ENCODE measurements around the gene HNRNPM. TPM values are rescaled to one million over a fixed set of nuclear protein-coding genes. Genes with fewer than 3 reads are reported as not detected.
"Not testable (repeated sequence)": the region's sequence is repeated elsewhere in the genome, so short reads cannot be mapped to it uniquely, and the experiment has no call there.

The HNRNPM gene
- total and polyA plus RNA-seq, 2 donors, result 92.7 to 123 TPM

DNA sequence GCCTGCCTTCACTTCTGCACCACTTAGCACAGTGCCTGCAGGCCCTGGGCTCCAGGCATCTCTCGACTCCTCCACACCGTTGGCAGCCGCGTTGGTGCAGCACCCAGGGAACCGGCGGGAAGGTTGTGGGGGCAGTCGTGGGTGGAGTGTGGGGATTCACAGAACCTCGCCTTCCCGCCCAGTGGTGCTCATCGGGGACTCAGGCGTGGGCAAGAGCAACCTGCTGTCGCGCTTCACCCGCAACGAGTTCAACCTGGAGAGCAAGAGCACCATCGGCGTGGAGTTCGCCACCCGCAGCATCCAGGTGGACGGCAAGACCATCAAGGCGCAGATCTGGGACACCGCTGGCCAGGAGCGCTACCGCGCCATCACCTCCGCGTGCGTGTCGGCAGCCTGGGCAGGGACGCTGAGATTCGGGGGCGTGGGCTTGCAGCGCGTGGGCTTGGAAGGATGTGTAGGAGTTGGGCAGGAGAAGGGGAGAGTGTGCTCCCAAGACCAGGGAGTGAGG lies 45.0 kb upstream of the HNRNPM start:
- no peaks in the 10 kb centered on the region for H3K9me3 ChIP-seq (ENCODE audit: control insufficient read depth in 2 of 2, insufficient read depth in 1 of 2, low read length in 1 of 2)
- peaks cover 41 to 56% of the 10 kb centered on the region in 2 donors for H3K36me3 ChIP-seq (ENCODE audit: control insufficient read depth in 2 of 2, insufficient read depth in 2 of 2, low read length in 1 of 2)
- H3K27me3 ChIP-seq (ENCODE audit: control insufficient read depth in 2 of 2, insufficient read depth in 1 of 2, low read length in 1 of 2), result no peaks in the 10 kb centered on the region
- no peak for DNase-seq (ENCODE audit: low read depth in 6 of 9, low spot score in 9 of 9)
- WGBS, result 97% methylated on average over 34 of the region's 34 CpGs
- H3K27ac ChIP-seq (ENCODE audit: low read depth in 1 of 2, low read length in 1 of 2), result no peak overlapping the region
- no peak overlapping the region for H3K4me3 ChIP-seq (ENCODE audit: low read length in 2 of 2)
- H3K4me1 ChIP-seq (ENCODE audit: control insufficient read depth in 2 of 2, insufficient read depth in 2 of 2, low read length in 2 of 2), result peaks cover 0 to 8% of the 10 kb centered on the region in 2 donors

DNA sequence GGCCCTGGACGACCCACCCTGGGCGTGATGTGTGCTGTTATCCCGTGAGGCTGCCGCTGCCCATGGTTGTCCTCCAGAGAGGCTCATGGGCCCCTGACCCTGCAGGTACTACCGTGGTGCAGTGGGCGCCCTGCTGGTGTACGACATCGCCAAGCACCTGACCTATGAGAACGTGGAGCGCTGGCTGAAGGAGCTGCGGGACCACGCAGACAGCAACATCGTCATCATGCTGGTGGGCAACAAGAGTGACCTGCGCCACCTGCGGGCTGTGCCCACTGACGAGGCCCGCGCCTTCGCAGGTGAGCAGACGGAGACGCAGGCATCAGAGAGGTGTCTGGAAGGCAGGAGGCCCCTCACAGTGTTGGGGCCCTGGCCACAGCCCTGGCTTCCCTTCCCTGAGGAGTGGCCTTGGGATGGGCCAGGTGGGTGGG lies 42.8 kb upstream of the HNRNPM start:
- Histone ChIP-seq H3K27ac (ENCODE audit: low read depth in 1 of 2, low read length in 1 of 2) (no peak overlapping the region), H3K27me3 (ENCODE audit: control insufficient read depth in 2 of 2, insufficient read depth in 1 of 2, low read length in 1 of 2) (no peaks in the 10 kb centered on the region), H3K4me1 (ENCODE audit: control insufficient read depth in 2 of 2, insufficient read depth in 2 of 2, low read length in 2 of 2) (peaks cover 0 to 3% of the 10 kb centered on the region in 2 donors), H3K36me3 (ENCODE audit: control insufficient read depth in 2 of 2, insufficient read depth in 2 of 2, low read length in 1 of 2) (peaks cover 51 to 70% of the 10 kb centered on the region in 2 donors), H3K4me3 (ENCODE audit: low read length in 2 of 2) (no peak overlapping the region), H3K9me3 (ENCODE audit: control insufficient read depth in 2 of 2, insufficient read depth in 1 of 2, low read length in 1 of 2) (no peaks in the 10 kb centered on the region)
- no peak for DNase-seq (ENCODE audit: low read depth in 6 of 9, low spot score in 9 of 9)
- WGBS, result over 99% methylated on average over 21 of the region's 21 CpGs

DNA sequence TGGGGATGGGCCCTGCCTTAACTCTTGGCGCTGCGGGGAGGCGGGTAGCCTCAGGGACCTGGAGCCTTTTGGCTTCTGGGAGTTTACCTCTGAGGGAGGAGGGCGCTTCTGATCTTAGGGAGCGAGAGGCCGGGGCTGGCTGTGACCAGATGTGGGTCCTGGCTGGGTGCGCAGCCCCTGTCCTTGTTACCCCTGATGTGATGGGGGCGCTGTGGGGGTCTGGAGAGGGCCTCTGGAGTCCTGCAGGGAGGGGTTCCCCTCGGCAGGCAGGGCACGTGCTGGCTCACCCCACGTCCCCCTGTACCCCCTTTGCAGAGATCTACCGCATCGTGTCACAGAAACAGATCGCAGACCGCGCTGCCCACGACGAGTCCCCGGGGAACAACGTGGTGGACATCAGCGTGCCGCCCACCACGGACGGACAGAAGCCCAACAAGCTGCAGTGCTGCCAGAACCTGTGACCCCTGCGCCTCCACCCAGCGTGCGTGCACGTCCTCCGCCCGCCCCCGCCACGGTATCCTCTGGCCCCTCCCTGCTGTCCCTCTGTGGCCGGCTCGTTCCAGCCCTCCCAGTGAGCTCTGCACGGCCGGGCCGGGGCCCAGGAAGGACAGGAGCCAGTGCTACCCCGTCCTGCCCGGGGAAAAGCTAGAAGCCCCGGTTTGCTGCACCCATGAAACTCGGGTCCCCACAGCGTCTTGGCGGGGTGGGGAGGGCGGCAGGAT lies 41.5 kb upstream of the HNRNPM start:
- H3K36me3 ChIP-seq (ENCODE audit: control insufficient read depth in 2 of 2, insufficient read depth in 2 of 2, low read length in 1 of 2), result peaks cover 51 to 63% of the 10 kb centered on the region in 2 donors
- no peak overlapping the region for H3K27ac ChIP-seq (ENCODE audit: low read depth in 1 of 2, low read length in 1 of 2)
- WGBS, result 96% methylated on average over 44 of the region's 44 CpGs
- H3K9me3 ChIP-seq (ENCODE audit: control insufficient read depth in 2 of 2, insufficient read depth in 1 of 2, low read length in 1 of 2), result no peaks in the 10 kb centered on the region
- H3K4me1 ChIP-seq (ENCODE audit: control insufficient read depth in 2 of 2, insufficient read depth in 2 of 2, low read length in 2 of 2), result no peaks in the 10 kb centered on the region
- H3K4me3 ChIP-seq (ENCODE audit: low read length in 2 of 2), result no peak overlapping the region
- no peaks in the 10 kb centered on the region for H3K27me3 ChIP-seq (ENCODE audit: control insufficient read depth in 2 of 2, insufficient read depth in 1 of 2, low read length in 1 of 2)
- no peak for DNase-seq (ENCODE audit: low read depth in 6 of 9, low spot score in 9 of 9)

DNA sequence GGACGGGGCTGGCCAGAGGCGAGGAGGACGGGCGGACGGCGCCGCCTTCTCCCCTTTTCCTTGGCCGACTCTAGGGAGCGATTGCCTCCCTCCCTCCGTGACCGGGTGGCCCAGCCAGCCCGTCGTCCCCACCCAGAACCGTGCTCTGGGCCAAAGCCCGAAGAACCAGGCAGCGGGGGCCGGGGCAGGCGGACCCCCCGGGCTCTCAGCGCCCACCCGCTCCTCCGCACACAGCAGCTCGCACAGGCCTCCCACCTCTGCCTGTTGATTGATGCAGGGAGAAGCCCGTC lies 41.0 kb upstream of the HNRNPM start:
- DNase-seq (ENCODE audit: low read depth in 6 of 9, low spot score in 9 of 9), result no peak
- Histone ChIP-seq H3K36me3 (ENCODE audit: control insufficient read depth in 2 of 2, insufficient read depth in 2 of 2, low read length in 1 of 2) (peaks cover 51 to 59% of the 10 kb centered on the region in 2 donors), H3K27ac (ENCODE audit: low read depth in 1 of 2, low read length in 1 of 2) (no peak overlapping the region)

DNA sequence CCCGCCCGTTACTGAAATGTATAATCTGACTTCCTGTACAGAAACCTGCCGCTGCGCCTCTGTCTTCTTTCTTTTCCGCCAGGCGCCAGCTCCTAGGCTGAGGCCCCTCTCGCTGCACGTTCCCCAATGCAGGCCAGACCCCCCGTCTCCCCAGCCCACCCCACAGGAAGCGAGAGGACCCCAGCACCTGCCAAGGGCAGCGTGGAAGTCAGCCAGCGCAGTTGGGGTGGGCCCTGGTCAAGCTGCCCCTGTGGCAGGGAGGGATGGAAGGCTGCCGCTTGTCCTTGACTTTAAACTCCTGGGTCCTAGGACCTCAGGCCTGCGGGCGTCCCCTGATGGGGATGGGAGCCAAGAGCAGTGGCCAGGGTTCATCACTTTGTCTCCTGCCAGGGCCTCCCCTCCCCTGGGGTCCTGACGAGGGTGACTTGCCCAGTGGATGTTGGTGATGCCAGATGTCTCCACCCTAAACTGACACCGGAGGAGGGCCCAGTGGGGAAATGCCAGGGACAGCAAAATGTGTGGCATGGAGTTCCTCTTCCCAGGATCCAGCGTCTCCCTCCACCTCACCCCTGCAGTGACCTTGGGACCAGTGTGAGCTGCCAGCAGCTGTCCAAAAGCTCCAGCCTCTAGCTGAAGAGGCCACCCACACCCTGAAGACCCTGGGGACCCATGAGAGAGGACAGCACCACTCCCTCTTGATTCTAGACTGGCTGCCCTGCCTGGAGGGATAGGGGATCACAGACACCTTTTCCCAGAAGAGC lies 40.2 kb upstream of the HNRNPM start:
- WGBS, result 97% methylated on average over 18 of the region's 18 CpGs
- no peaks in the 10 kb centered on the region for H3K4me1 ChIP-seq (ENCODE audit: control insufficient read depth in 2 of 2, insufficient read depth in 2 of 2, low read length in 2 of 2)
- no peaks in the 10 kb centered on the region for H3K27me3 ChIP-seq (ENCODE audit: control insufficient read depth in 2 of 2, insufficient read depth in 1 of 2, low read length in 1 of 2)
- DNase-seq (ENCODE audit: low read depth in 6 of 9, low spot score in 9 of 9), result no peak
- H3K9me3 ChIP-seq (ENCODE audit: control insufficient read depth in 2 of 2, insufficient read depth in 1 of 2, low read length in 1 of 2), result no peaks in the 10 kb centered on the region
- H3K36me3 ChIP-seq (ENCODE audit: control insufficient read depth in 2 of 2, insufficient read depth in 2 of 2, low read length in 1 of 2), result peaks cover 47 to 55% of the 10 kb centered on the region in 2 donors
- no peak overlapping the region for H3K4me3 ChIP-seq (ENCODE audit: low read length in 2 of 2)
- H3K27ac ChIP-seq (ENCODE audit: low read depth in 1 of 2, low read length in 1 of 2), result no peak overlapping the region

More for the DNA sequence above, 41.0 kb upstream of the HNRNPM start:
- Histone ChIP-seq H3K9me3 (ENCODE audit: control insufficient read depth in 2 of 2, insufficient read depth in 1 of 2, low read length in 1 of 2) (no peaks in the 10 kb centered on the region), H3K27me3 (ENCODE audit: control insufficient read depth in 2 of 2, insufficient read depth in 1 of 2, low read length in 1 of 2) (no peaks in the 10 kb centered on the region), H3K4me1 (ENCODE audit: control insufficient read depth in 2 of 2, insufficient read depth in 2 of 2, low read length in 2 of 2) (no peaks in the 10 kb centered on the region), H3K4me3 (ENCODE audit: low read length in 2 of 2) (no peak overlapping the region)
- 95% methylated on average over 24 of the region's 24 CpGs for WGBS

DNA sequence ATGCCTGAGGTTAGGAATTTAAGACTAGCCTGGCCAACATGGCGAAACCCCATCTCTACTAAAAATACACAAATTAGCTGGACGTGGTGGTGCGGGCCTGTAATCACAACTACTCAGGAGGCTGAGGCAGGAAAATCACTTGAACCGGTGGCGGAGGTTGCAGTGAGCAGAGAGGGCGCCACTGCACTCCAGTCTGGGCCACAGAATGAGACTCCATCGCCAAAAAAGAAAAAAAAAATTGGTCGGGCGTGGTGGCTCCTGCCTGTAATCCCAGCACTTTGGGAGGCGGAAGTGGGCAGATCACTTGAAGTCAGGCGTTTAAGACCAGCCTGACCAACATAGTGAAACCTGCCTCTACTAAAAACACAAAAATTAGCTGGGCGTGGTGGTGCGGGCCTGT lies 34.1 kb upstream of the HNRNPM start:
- 96% methylated on average over 13 of the region's 13 CpGs for WGBS
- H3K27ac ChIP-seq (ENCODE audit: low read depth in 1 of 2, low read length in 1 of 2), result not testable (repeated sequence)

DNA sequence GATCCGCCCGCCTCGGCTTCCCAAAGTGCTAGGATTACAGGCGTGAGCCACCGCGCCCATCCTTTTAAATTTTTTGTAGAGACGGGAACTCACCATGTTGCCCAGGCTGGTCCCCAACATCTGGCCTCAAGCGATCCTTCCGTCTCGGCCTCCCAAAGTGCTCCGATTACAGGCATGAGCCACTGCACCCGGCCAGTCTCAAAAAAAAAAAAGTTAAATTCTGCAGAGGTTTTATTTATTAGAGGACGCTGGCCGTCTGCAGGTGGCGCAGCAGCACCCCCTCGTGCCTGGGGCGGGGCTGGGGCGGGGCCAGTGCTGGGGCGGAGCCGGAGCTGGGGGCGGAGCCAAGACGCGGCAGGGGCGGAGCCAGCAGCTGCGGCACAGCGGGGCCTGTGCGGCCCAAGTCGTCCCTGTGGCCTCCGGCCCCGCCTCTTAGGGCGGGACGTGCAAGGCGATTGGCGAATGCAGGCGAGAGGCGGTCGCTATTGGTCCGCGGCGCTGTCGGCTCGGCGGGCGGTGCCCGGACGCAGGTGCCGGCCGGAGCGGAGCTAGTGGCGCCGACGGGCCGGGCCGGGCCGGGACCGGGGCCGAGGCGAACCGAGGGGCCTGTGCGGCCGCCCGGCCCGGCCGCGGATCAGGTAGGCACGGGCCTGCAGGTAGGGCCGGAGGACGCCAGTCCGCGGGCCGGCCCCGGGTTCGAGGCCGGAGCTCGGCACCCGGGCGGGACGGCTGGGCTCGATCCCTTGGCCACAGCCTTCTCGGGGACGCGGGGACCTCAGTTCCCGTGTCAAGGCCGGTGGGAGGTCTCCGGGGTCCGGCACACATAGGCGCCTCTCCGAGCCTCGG lies 31.8 kb upstream of the HNRNPM start, which contains the start of gene MARCHF2:
TSS of gene MARCHF2 (plus strand) at position 523 of the 846 bp plus-strand sequence. CDS start 8,536 bp downstream, outside the sequence.
- H3K9me3 ChIP-seq (ENCODE audit: control insufficient read depth in 2 of 2, insufficient read depth in 1 of 2, low read length in 1 of 2), result no peaks in the 10 kb centered on the region
- peak within 1 kb of the TSS; percentile 69 to 84 for H3K4me3 ChIP-seq (ENCODE audit: low read length in 2 of 2)
- no peaks in the 10 kb centered on the region for H3K36me3 ChIP-seq (ENCODE audit: control insufficient read depth in 2 of 2, insufficient read depth in 2 of 2, low read length in 1 of 2)
- peak; percentile 76 to 96 (median 92) for DNase-seq (ENCODE audit: low read depth in 6 of 9, low spot score in 9 of 9)
- WGBS, result 6% methylated on average over 89 of the region's 89 CpGs
- peaks cover 4 to 9% of the 10 kb centered on the region in 2 donors for H3K4me1 ChIP-seq (ENCODE audit: control insufficient read depth in 2 of 2, insufficient read depth in 2 of 2, low read length in 2 of 2)
- H3K27me3 ChIP-seq (ENCODE audit: control insufficient read depth in 2 of 2, insufficient read depth in 1 of 2, low read length in 1 of 2), result no peaks in the 10 kb centered on the region
- no peak within 1 kb of the TSS for H3K27ac ChIP-seq (ENCODE audit: low read depth in 1 of 2, low read length in 1 of 2)

More for the DNA sequence above, 34.1 kb upstream of the HNRNPM start:
- H3K36me3 ChIP-seq (ENCODE audit: control insufficient read depth in 2 of 2, insufficient read depth in 2 of 2, low read length in 1 of 2); H3K4me1 ChIP-seq (ENCODE audit: control insufficient read depth in 2 of 2, insufficient read depth in 2 of 2, low read length in 2 of 2); H3K4me3 ChIP-seq (ENCODE audit: low read length in 2 of 2); H3K9me3 ChIP-seq (ENCODE audit: control insufficient read depth in 2 of 2, insufficient read depth in 1 of 2, low read length in 1 of 2); H3K27me3 ChIP-seq (ENCODE audit: control insufficient read depth in 2 of 2, insufficient read depth in 1 of 2, low read length in 1 of 2); DNase-seq (ENCODE audit: low read depth in 6 of 9, low spot score in 9 of 9): not testable (repeated sequence)

DNA sequence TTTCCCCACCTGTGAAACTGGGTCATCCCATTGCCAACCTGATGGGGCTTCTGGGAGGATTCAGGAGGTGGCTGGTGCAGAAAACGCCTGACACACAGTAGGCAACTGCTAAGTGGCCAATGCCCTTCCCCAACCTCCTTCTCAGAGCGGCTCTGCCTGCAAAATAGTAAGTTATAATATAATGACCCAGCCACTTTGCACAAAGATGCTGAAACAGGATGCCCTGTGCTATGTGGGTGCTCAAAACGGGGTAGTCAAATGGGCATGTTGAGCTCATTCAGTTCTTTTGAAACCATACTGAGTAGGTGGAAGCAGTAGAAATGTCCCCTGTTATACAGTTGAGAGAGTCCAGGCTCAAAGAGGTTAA lies 31.2 kb upstream of the HNRNPM start:
- Histone ChIP-seq H3K4me1 (ENCODE audit: control insufficient read depth in 2 of 2, insufficient read depth in 2 of 2, low read length in 2 of 2) (peaks cover 4 to 9% of the 10 kb centered on the region in 2 donors), H3K9me3 (ENCODE audit: control insufficient read depth in 2 of 2, insufficient read depth in 1 of 2, low read length in 1 of 2) (no peaks in the 10 kb centered on the region), H3K27ac (ENCODE audit: low read depth in 1 of 2, low read length in 1 of 2) (no peak overlapping the region), H3K4me3 (ENCODE audit: low read length in 2 of 2) (peak overlapping the region; percentile 69 to 84), H3K27me3 (ENCODE audit: control insufficient read depth in 2 of 2, insufficient read depth in 1 of 2, low read length in 1 of 2) (no peaks in the 10 kb centered on the region), H3K36me3 (ENCODE audit: control insufficient read depth in 2 of 2, insufficient read depth in 2 of 2, low read length in 1 of 2) (peaks cover 0 to 2% of the 10 kb centered on the region in 2 donors)
- peak in 1 of 9 donors; percentile 21 for DNase-seq (ENCODE audit: low read depth in 6 of 9, low spot score in 9 of 9)
- WGBS, result 35% methylated on average over 3 of the region's 3 CpGs

Measured in thymus (tissue), 11 donors.